Endodermal cell (in vitro differentiated cells): ENCODE data around the gene UGT3A2. TPM values are rescaled to one million over a fixed set of nuclear protein-coding genes. Genes with fewer than 3 reads are reported as not detected.

Experiments
- DNase-seq: peaks from one replicate; pipeline ENCODE4 v3.0.0-alpha.2; 2017
- H3K27ac ChIP-seq: 2 replicates; pipeline ENCODE4 v1.5.1; 2013; ENCODE audit warnings: mild to moderate bottlenecking, low read depth, low read length, moderate library complexity
- H3K27me3 ChIP-seq: 2 replicates; pipeline ENCODE4 v1.6.1; 2013; ENCODE audit warnings: mild to moderate bottlenecking, low read length, moderate library complexity; ENCODE audit not compliant: insufficient read depth, control insufficient read depth, poor library complexity, severe bottlenecking
- H3K36me3 ChIP-seq: 2 replicates; pipeline ENCODE4 v1.7.0; 2013; ENCODE audit warnings: mild to moderate bottlenecking, low read length, moderate library complexity; ENCODE audit not compliant: control insufficient read depth, insufficient read depth
- H3K4me1 ChIP-seq: one replicate; pipeline ENCODE4 v1.7.0; 2013; ENCODE audit warnings: low read length; ENCODE audit not compliant: control insufficient read depth, insufficient read depth
- H3K4me3 ChIP-seq: 2 replicates; pipeline ENCODE4 v1.5.1; 2013; ENCODE audit warnings: mild to moderate bottlenecking, low read length, moderate library complexity
- H3K9ac ChIP-seq: 2 replicates; pipeline ENCODE4 v1.6.1; 2013; ENCODE audit warnings: mild to moderate bottlenecking, low read length, moderate library complexity; ENCODE audit not compliant: poor library complexity, severe bottlenecking; ENCODE audit errors: extremely low read depth
- H3K9me3 ChIP-seq: 2 replicates; pipeline ENCODE4 v1.6.1; 2013; ENCODE audit warnings: mild to moderate bottlenecking, low read length, moderate library complexity; ENCODE audit not compliant: control insufficient read depth
- H3K27ac Mint-ChIP-seq: 2 replicates; pipeline ENCODE4 v1.8.0; 2020; ENCODE audit warnings: mixed read lengths
- H3K27me3 Mint-ChIP-seq: 2 replicates; pipeline ENCODE4 v1.8.0; 2021; ENCODE audit warnings: mild to moderate bottlenecking, mixed read lengths; ENCODE audit not compliant: insufficient read depth
- H3K36me3 Mint-ChIP-seq: 2 replicates; pipeline ENCODE4 v1.8.0; 2020; ENCODE audit warnings: low read depth, mixed read lengths
- H3K4me1 Mint-ChIP-seq: 2 replicates; pipeline ENCODE4 v1.8.0; 2020; ENCODE audit warnings: mixed read lengths
- H3K4me3 Mint-ChIP-seq: 2 replicates; pipeline ENCODE4 v1.8.0; 2020; ENCODE audit warnings: mild to moderate bottlenecking, moderate library complexity, mixed read lengths
- H3K9me3 Mint-ChIP-seq: 2 replicates; pipeline ENCODE4 v1.8.0; 2020; ENCODE audit warnings: mild to moderate bottlenecking, mixed read lengths
- WGBS, 2 experiments: methylation state at CpG; one replicate each; pipeline versions ENCODE4 v1.1.5 to v1.1.7; 2013; ENCODE audit warnings: missing lambda C conversion rate in 2 of 2, mixed read lengths in 1 of 2; ENCODE audit not compliant: insufficient coverage in 1 of 2, insufficient read length in 1 of 2; 5-methylcytosine and 5-hydroxymethylcytosine counted together
- total RNA-seq, 2 donors: library from RNA; stranded (reverse); fragmentation: NEBNext Ultra II Directional in 1 of 2; extraction: Animal tissue kit (Norgen Biotek cat#: 25700) in 1 of 2; gene quantifications; 2 replicates in 1 of 2; 3 replicates in 1 of 2; pipeline ENCODE4 v1.2.1, GENCODE V29; 2021
- TF ChIP-seq, protein P1 (sequence below): fragments of 200-600 bp; sonication (generic); conservative IDR thresholded peaks from 2 replicates; pipeline ENCODE4 v1.5.0; 2021; ENCODE audit warnings: antibody characterized with exemption, mild to moderate bottlenecking

The UGT3A2 gene
- total RNA-seq, 2 donors from 2014 or later: 15.5 to 25.3 TPM

DNA sequence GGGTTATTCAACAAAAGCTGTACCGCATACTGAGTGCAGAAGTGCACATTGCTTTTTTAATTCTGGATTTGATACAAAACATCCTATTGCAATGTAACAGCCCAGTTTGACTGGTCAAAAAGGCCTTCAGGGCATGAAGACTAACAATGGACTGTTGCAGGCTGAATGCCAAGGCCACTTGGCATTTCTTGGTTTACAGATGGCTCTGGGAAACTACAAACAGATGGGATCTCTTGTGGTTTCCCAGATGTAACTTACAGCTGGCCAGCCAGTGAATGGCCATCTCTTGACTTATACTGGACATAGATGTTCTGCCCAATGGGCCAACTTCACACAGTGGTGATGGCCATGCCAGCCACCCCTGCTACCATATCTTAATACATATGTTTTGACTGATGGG, 36.8 kb downstream of the UGT3A2 start:
- Histone ChIP-seq H3K27ac (no peak overlapping the region), H3K27me3 (no peaks in the 10 kb centered on the region), H3K4me1 (peaks cover 4% of the 10 kb centered on the region), H3K9me3 (no peaks in the 10 kb centered on the region), H3K9ac (no peak overlapping the region), H3K36me3 (no peaks in the 10 kb centered on the region), H3K4me3 (no peak overlapping the region)
- no peak for DNase-seq
- TF ChIP-seq, protein P1, sequence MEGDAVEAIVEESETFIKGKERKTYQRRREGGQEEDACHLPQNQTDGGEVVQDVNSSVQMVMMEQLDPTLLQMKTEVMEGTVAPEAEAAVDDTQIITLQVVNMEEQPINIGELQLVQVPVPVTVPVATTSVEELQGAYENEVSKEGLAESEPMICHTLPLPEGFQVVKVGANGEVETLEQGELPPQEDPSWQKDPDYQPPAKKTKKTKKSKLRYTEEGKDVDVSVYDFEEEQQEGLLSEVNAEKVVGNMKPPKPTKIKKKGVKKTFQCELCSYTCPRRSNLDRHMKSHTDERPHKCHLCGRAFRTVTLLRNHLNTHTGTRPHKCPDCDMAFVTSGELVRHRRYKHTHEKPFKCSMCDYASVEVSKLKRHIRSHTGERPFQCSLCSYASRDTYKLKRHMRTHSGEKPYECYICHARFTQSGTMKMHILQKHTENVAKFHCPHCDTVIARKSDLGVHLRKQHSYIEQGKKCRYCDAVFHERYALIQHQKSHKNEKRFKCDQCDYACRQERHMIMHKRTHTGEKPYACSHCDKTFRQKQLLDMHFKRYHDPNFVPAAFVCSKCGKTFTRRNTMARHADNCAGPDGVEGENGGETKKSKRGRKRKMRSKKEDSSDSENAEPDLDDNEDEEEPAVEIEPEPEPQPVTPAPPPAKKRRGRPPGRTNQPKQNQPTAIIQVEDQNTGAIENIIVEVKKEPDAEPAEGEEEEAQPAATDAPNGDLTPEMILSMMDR: no peak
- peaks cover 2% of the 10 kb centered on the region for H3K9me3 Mint-ChIP-seq
- no peaks in the 10 kb centered on the region for H3K27me3 Mint-ChIP-seq
- no peak overlapping the region for H3K27ac Mint-ChIP-seq
- H3K4me3 Mint-ChIP-seq: no peak overlapping the region
- 86 to 96% methylated on average over 1 of the region's 1 CpG for WGBS, 2 experiments
- peaks cover 10% of the 10 kb centered on the region for H3K4me1 Mint-ChIP-seq
- H3K36me3 Mint-ChIP-seq: no peaks in the 10 kb centered on the region

DNA sequence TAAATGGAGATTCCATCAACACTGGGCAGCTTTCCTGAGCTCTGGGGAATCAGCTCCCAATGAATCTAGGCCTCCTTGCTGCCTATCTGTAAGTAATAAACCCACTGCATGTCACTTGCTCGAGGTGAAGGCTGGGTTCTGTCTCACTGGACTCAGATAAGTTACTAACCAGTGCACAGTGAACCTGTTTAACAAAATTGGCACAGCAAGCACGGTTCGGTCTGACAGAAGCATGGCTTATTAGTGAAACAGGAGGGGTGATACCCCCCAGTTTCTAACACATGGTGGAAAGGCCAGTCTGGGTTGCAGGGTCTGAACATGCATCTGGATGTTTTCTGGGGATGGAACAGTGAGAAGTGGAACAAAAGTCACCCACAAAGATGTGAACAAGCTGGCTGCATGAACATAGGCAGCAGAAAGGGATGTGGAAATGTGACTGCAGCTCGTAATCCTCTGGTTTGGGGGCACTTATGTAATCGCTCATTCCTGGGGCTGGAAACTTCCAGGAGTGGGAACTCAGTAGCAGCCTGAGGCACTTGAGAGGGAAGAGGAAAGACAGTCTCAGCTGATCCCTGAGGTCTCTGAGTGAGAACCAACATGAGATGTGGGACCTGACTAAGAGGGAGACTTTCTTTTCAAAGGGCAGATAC, 37.7 kb downstream of the UGT3A2 start:
- 87 to 89% methylated on average over 4 to 5 of the region's 5 CpGs for WGBS, 2 experiments
- Histone ChIP-seq H3K9me3 (no peaks in the 10 kb centered on the region), H3K27me3 (no peaks in the 10 kb centered on the region), H3K9ac (no peak overlapping the region), H3K4me1 (peaks cover 4% of the 10 kb centered on the region), H3K36me3 (no peaks in the 10 kb centered on the region), H3K27ac (no peak overlapping the region), H3K4me3 (no peak overlapping the region)
- H3K4me3 Mint-ChIP-seq: no peak overlapping the region
- H3K4me1 Mint-ChIP-seq: peaks cover 10% of the 10 kb centered on the region
- H3K27ac Mint-ChIP-seq: no peak overlapping the region
- no peaks in the 10 kb centered on the region for H3K27me3 Mint-ChIP-seq
- DNase-seq: no peak
- TF ChIP-seq, protein P1: no peak
- H3K9me3 Mint-ChIP-seq: peaks cover 4% of the 10 kb centered on the region
- no peaks in the 10 kb centered on the region for H3K36me3 Mint-ChIP-seq

DNA sequence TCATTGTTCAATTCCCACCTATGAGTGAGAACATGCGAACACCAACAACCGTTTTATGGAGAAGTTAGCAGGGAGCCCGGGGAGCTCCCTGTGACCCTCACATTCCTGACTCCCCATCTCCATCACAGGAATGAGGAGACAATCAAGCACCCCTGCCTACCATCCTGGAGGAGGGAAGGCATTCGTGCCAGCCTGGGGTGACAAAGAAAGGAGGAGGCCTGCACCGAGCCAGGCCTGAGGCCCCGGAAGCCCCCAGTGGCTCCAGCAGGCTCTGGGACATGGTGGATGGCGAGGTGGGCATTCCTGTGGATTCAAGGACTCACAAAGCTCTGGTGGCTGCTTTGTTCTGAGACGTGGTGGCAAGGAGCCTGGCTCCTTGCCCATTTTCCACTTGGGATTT, 39.0 kb downstream of the UGT3A2 start:
- Histone ChIP-seq H3K9me3 (no peaks in the 10 kb centered on the region), H3K4me3 (no peak overlapping the region), H3K4me1 (no peaks in the 10 kb centered on the region), H3K36me3 (no peaks in the 10 kb centered on the region), H3K27me3 (no peaks in the 10 kb centered on the region), H3K27ac (no peak overlapping the region), H3K9ac (no peak overlapping the region)
- 83 to 95% methylated on average over 3 to 8 of the region's 8 CpGs for WGBS, 2 experiments
- Mint-ChIP-seq H3K9me3 (peaks cover 4% of the 10 kb centered on the region), H3K27me3 (no peaks in the 10 kb centered on the region), H3K27ac (no peak overlapping the region), H3K4me3 (no peak overlapping the region), H3K4me1 (no peaks in the 10 kb centered on the region), H3K36me3 (no peaks in the 10 kb centered on the region)
- TF ChIP-seq, protein P1: no peak
- no peak for DNase-seq
